Measurements from ENCODE around the gene HBA2. TPM values are rescaled to one million over a fixed set of nuclear protein-coding genes. Genes with fewer than 3 reads are reported as not detected.

Gene HBA2
- total and polyA plus RNA-seq, 9 of the 15 experiments (the other 6 are each of a cell fraction or from before 2014, with no cell fraction given): 40.4 to 853 (median 286) TPM

DNA sequence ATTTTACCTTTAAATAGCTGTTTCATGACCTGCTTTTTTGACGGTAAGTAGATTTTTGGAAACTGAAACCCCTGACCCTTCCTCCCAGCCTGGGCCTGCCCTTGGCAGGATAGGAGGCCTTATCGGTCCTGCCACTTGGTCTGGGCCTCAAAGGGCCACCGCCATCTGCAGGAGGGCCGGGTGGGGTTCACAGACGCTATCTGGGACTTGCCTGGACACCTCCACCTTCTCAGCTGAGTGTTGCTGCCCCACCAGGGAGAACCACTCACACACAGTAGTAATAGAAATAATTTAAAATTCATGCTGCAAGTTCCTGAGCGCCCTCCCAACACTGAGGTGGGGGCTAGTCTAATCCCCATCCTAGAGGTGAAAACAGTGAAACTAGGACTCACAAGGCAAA lies 29.6 kb upstream of the HBA2 start (continued):
- TF ChIP-seq ZNF121 (CRISPR knock-in tag; conservative IDR thresholded peaks at IDR 0.05) (no peak), ESRRB (CRISPR knock-in tag; IDR thresholded peaks at IDR 0.05; ENCODE audit: borderline replicate concordance) (no peak), POLR3G (IDR thresholded peaks at IDR 0.05; ENCODE audit: extremely low read depth, insufficient read length, insufficient replicate concordance) (no peak), HDAC2 (IDR thresholded peaks at IDR 0.05) (0 out of 2 replicates have a peak, but pooled peaks have one; percentile 55), ZSCAN32 (CRISPR knock-in tag; IDR thresholded peaks at IDR 0.05) (no peak), FOS (IDR thresholded peaks at IDR 0.05; ENCODE audit: extremely low read depth, insufficient read length) (no peak), CHCHD3 (CRISPR knock-in tag; IDR thresholded peaks at IDR 0.05) (no peak), GTF2A2 (tag; IDR thresholded peaks at IDR 0.05) (no peak), FOXK1 (CRISPR knock-in tag; IDR thresholded peaks at IDR 0.05; ENCODE audit: borderline replicate concordance) (no peak), ZNF41 (CRISPR knock-in tag; conservative IDR thresholded peaks at IDR 0.05) (no peak)
- TF ChIP-seq, protein P1, sequence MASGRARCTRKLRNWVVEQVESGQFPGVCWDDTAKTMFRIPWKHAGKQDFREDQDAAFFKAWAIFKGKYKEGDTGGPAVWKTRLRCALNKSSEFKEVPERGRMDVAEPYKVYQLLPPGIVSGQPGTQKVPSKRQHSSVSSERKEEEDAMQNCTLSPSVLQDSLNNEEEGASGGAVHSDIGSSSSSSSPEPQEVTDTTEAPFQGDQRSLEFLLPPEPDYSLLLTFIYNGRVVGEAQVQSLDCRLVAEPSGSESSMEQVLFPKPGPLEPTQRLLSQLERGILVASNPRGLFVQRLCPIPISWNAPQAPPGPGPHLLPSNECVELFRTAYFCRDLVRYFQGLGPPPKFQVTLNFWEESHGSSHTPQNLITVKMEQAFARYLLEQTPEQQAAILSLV (tag; IDR thresholded peaks at IDR 0.05): no peak
- TF ChIP-seq, protein P2, sequence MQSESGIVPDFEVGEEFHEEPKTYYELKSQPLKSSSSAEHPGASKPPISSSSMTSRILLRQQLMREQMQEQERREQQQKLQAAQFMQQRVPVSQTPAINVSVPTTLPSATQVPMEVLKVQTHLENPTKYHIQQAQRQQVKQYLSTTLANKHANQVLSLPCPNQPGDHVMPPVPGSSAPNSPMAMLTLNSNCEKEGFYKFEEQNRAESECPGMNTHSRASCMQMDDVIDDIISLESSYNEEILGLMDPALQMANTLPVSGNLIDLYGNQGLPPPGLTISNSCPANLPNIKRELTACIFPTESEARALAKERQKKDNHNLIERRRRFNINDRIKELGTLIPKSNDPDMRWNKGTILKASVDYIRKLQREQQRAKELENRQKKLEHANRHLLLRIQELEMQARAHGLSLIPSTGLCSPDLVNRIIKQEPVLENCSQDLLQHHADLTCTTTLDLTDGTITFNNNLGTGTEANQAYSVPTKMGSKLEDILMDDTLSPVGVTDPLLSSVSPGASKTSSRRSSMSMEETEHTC (IDR thresholded peaks at IDR 0.05): 0 out of 2 replicates have a peak, but pooled peaks have one; percentile 22
- TF ChIP-seq, protein P3, sequence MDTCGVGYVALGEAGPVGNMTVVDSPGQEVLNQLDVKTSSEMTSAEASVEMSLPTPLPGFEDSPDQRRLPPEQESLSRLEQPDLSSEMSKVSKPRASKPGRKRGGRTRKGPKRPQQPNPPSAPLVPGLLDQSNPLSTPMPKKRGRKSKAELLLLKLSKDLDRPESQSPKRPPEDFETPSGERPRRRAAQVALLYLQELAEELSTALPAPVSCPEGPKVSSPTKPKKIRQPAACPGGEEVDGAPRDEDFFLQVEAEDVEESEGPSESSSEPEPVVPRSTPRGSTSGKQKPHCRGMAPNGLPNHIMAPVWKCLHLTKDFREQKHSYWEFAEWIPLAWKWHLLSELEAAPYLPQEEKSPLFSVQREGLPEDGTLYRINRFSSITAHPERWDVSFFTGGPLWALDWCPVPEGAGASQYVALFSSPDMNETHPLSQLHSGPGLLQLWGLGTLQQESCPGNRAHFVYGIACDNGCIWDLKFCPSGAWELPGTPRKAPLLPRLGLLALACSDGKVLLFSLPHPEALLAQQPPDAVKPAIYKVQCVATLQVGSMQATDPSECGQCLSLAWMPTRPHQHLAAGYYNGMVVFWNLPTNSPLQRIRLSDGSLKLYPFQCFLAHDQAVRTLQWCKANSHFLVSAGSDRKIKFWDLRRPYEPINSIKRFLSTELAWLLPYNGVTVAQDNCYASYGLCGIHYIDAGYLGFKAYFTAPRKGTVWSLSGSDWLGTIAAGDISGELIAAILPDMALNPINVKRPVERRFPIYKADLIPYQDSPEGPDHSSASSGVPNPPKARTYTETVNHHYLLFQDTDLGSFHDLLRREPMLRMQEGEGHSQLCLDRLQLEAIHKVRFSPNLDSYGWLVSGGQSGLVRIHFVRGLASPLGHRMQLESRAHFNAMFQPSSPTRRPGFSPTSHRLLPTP (IDR thresholded peaks at IDR 0.05; ENCODE audit: borderline replicate concordance, extremely low read depth, insufficient read length): no peak
- TF ChIP-seq, protein P4, sequence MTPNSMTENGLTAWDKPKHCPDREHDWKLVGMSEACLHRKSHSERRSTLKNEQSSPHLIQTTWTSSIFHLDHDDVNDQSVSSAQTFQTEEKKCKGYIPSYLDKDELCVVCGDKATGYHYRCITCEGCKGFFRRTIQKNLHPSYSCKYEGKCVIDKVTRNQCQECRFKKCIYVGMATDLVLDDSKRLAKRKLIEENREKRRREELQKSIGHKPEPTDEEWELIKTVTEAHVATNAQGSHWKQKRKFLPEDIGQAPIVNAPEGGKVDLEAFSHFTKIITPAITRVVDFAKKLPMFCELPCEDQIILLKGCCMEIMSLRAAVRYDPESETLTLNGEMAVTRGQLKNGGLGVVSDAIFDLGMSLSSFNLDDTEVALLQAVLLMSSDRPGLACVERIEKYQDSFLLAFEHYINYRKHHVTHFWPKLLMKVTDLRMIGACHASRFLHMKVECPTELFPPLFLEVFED (CRISPR knock-in tag; conservative IDR thresholded peaks at IDR 0.05): no peak
- TF ChIP-seq, protein P5, sequence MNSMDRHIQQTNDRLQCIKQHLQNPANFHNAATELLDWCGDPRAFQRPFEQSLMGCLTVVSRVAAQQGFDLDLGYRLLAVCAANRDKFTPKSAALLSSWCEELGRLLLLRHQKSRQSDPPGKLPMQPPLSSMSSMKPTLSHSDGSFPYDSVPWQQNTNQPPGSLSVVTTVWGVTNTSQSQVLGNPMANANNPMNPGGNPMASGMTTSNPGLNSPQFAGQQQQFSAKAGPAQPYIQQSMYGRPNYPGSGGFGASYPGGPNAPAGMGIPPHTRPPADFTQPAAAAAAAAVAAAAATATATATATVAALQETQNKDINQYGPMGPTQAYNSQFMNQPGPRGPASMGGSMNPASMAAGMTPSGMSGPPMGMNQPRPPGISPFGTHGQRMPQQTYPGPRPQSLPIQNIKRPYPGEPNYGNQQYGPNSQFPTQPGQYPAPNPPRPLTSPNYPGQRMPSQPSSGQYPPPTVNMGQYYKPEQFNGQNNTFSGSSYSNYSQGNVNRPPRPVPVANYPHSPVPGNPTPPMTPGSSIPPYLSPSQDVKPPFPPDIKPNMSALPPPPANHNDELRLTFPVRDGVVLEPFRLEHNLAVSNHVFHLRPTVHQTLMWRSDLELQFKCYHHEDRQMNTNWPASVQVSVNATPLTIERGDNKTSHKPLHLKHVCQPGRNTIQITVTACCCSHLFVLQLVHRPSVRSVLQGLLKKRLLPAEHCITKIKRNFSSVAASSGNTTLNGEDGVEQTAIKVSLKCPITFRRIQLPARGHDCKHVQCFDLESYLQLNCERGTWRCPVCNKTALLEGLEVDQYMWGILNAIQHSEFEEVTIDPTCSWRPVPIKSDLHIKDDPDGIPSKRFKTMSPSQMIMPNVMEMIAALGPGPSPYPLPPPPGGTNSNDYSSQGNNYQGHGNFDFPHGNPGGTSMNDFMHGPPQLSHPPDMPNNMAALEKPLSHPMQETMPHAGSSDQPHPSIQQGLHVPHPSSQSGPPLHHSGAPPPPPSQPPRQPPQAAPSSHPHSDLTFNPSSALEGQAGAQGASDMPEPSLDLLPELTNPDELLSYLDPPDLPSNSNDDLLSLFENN (IDR thresholded peaks at IDR 0.05; ENCODE audit: low read depth in 2 of 2, low read length in 2 of 2): peak in 1 of 2 experiments; percentile 91; a peak in 2 of 4 replicates
- TF ChIP-seq, protein P6, sequence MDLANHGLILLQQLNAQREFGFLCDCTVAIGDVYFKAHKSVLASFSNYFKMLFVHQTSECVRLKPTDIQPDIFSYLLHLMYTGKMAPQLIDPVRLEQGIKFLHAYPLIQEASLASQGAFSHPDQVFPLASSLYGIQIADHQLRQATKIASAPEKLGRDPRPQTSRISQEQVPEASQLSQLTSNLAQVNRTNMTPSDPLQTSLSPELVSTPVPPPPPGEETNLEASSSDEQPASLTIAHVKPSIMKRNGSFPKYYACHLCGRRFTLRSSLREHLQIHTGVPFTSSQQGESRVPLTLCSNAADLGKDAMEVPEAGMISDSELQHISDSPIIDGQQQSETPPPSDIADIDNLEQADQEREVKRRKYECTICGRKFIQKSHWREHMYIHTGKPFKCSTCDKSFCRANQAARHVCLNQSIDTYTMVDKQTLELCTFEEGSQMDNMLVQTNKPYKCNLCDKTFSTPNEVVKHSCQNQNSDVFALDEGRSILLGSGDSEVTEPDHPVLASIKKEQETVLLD (IDR thresholded peaks at IDR 0.05): no peak; the same call in 1 of the 2 replicates
